C4-2B (cell line): ENCODE results near the gene CASP3.

Experiments used
- H3K27ac ChIP-seq: fragments of 450-650 bp; 2 replicates; pipeline ENCODE4 v1.5.1; 2017
- CTCF ChIP-seq: fragments of 450-650 bp; conservative IDR thresholded peaks from 2 replicates; pipeline ENCODE4 v1.5.1; 2017; ENCODE audit warnings: mild to moderate bottlenecking
- ZFX ChIP-seq: fragments of 450-650 bp; IDR thresholded peaks from 2 replicates; pipeline ENCODE4 v1.6.1; 2017

The CASP3 gene

GRCh38 chr4:184587221-184587620 lies 62.0 kb downstream of the CASP3 start:
- no peak overlapping the region for H3K27ac ChIP-seq
- TF ChIP-seq CTCF (no peak), ZFX (no peak)

GRCh38 chr4:184583738-184584502 lies 65.3 kb downstream of the CASP3 start:
- H3K27ac ChIP-seq, result no peak overlapping the region
- no peak for TF ChIP-seq CTCF
- TF ChIP-seq ZFX, result no peak
